ENCODE results near the gene GDF15.
"Not testable (repeated sequence)": the region's sequence is repeated elsewhere in the genome, so short reads cannot be mapped to it uniquely, and the experiment has no call there.

GDF15 gene

DNA sequence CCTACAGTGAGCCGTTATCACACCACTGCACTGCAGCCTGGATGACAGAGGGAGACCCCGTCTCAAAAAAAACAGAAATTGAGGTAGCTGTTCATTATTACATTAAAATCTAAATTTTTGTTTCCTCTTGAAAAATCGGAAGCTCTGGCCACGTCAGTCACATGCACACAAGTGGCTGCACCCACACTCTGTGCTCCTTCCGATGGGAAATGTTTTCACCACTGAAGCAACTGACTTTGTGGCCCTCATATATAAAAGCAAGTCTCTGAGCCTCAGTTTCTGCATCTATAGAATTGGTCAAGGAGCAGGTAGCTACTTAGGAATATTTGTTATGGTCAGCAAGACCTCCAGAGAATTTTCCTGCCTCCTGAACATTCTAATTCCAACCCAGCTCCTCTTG, 7.0 kb downstream of the GDF15 start:
- DNase-seq: no peak

DNA sequence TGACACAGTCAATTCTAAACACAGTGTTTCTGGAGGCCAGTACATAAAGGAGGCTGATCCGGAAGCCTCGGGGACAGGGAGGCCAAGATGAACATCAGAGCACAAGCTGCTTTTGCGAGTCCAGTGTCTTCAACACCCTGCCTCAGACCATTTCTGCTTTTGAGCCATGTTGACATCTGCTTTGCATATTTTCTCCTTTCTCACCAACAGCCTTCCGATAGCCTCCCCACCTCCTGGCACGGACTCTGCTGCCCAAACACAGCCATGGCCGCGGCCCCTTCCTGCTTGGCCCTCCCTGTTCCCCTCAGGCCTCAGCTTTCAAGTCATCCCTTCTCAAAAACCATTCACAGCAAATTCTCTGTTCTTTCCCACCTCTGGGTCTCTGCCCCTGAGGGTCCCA, 7.9 kb downstream of the GDF15 start:
- DNase-seq: no peak

DNA sequence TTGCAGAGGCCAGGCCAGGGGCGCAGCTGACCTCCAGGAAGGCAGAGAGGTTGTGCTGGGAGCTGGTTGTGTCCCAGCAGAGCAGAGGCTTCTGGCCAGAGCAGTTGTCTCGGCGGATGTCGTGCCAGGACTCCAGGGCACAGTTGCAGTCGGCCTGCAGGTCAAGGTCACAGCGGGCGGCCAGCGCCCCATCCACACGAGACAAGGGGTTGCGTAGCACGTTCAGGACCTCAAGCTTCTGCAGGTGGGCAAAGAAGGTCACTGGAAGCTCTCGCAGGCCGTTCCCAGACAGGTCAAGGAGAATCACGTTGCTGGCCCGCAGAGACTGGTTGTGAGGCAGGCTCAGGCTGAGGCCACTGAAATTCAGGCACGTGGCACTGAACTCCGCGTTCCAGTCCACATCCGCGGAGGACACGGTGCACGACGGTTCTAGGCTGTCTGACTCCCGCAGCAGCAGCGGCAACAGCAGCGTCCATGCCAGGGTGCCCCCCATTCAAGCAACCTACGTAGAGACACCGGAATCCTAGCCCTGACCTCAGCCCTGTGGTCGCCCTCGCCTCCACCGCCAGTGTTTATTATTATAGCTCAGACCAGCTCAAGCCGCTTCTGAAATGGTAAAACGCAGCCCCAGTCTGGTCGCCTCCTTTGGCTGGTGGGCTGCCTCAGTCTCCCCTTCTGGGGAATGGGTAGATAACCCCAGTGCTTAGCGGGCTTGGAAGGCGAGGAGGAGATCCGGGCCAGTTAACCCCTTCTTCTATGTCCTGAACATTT, 10.7 kb downstream of the GDF15 start:
- no peak for DNase-seq

GRCh38 chr19:18397242-18398202, 11.6 kb downstream of the GDF15 start, which contains the start of gene LRRC25:
Gene LRRC25, minus strand, starts transcription at chr19:18397622. Its CDS starts 659 bp downstream, at chr19:18396963.
- DNase-seq: no peak

DNA sequence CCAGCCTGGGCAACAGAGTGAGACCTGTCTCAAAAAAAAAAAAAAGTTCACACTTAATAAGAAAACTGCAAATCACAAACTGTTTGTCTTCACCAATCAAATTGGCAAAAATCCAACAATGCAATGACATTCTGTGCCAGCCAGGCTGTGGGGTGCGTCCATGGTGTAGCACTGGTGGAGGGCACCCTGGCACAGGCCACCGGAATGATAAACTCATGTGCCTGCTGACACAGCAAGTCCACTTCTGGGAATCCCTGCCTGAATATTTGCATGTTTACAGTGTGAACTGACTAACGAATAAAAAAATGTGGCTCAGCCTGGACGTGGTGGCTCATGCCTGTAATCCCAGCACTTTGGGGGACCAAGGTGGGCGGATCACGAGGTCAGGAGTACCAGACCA, 13.1 kb downstream of the GDF15 start:
- DNase-seq: no peak

GRCh38 chr19:18401580-18402112, 15.7 kb downstream of the GDF15 start:
- no peak for DNase-seq

DNA sequence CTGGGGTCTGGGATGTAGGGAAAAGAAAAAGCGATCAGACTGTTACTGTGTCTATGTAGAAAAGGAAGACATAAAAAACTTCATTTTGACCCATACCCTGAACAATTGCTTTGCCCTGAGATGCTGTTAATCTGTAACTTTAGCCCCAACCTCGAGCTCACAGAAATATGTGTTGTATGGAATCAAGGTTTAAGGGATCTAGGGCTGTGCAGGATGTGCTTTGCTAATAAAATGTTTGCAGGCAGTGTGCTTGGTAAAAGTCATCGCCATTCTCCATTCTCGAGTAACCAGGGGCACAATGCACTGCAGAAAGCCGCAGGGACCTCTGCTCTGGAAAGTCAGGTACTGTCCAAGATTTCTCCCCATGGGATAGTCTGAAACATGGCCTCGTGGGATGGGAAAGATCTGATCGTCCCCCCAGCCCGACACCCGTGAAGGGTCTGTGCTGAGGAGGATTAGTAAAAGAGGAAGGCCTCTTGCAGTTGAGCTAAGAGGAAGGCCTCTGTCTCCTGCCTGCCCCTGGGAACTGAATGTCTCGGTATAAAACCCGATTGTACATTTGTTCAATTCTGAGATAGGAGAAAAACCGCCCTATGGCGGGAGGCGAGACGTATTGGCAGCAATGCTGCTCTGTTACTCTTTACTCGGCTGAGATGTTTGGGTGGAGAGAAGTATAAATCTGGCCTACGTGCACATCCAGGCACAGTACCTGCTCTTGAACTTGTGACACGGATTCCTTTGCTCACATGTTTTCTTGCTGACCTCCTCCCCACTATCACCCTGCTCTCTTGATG, 16.7 kb downstream of the GDF15 start:
- DNase-seq: not testable (repeated sequence)

- not testable (repeated sequence) for DNase-seq
Measured at GRCh38 chr19:18405754-18406153, 19.8 kb downstream of the GDF15 start.

DNA sequence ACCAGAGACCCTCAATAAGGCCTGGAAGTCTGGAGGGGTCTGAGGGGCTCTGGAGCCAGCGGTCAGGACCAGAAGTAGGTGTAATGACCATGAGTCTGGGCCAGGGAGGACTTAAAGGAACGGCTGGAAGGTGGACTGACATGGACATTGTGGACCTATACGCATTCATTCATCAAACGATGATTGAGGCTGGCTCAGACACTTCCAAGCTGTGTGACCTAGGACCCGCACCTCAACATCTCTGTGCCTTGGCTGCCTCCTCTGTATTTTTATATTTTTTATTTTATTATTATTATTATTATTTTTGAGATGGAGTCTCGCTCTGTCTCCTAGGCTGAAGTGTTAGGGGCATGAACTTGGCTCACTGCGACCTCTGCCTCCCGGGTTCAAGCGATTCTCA, 20.8 kb downstream of the GDF15 start:
- DNase-seq: no peak

DNA sequence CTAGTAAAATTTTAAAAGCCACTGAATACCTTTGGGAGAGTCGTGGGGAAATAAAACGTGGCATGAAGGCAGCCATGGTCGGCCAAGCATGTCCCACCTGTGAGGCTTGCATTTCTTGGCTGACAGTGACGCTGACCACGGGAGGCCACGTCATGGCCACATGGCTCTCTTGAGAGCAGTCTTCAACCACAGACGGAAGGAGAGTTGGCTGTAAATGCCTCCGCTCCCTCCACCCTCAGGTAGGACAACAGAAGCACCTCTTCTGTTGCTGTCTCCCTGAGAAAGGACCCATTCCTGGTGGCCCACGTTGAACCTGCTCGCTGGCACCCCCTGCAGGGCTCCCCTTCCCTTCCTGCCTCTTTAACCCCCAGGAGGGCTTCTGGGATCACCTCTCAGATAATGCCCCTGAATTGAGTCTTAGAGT, 22.1 kb downstream of the GDF15 start:
- no peak for DNase-seq

DNA sequence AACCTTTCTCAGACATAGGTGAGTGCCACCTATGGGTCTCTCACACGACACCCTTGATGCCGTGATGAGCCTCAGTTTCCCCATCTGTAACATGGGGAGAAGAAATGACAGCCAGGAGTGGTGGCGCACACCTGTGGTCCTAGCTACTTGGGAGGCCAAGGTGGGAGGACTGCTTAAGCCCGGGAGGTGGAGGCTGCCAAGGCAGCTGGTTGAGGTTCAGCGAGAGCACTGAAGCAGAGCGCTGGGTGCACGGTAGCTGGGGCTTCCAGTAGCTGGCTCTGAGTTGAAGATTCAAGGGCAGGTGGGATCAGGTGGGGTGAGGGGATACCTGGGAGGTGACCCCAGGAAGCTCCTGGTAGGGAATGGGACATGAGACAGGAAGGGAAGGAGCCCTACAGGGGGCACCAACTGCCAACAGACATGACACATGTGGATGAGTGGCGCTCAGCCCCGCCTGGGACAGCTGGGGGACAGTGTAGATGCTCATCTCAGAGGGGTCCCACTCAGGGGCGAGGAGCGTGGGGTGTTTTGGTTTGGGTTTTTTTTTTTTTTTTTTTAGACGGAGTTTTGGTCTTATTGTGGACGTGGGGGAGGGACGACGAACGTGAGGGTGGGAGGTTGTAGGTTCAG, 26.8 kb downstream of the GDF15 start:
- no peak for DNase-seq

GRCh38 chr19:18414504-18415177, 28.7 kb downstream of the GDF15 start:
- no peak for DNase-seq

- no peak for DNase-seq
Measured at GRCh38 chr19:18415178-18415867, 29.4 kb downstream of the GDF15 start.

DNA sequence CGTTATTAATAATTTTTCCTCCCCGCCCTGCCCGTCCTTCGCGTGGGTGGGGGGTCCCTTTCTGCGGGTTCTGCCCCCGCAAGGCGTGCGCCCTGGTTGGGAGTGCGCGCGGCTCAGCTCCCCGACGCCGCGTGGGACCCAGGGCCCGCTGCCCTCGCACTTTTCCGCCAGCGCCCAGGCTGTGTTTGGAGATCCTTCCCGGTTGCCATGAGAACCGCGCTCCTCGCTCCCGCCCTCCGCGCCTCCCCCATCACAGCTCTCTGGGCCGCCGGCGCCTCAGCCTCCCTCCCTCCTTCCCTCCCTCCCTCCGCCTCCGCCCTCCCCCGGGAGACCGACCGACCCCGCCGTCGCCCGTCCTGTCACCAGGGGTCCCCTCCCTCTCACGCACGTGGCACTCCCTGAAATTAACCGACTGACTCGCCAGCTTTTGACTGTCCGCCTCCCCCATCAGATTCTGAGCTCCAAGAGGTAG, 30.9 kb downstream of the GDF15 start:
- peak; percentile 41 for DNase-seq

DNA sequence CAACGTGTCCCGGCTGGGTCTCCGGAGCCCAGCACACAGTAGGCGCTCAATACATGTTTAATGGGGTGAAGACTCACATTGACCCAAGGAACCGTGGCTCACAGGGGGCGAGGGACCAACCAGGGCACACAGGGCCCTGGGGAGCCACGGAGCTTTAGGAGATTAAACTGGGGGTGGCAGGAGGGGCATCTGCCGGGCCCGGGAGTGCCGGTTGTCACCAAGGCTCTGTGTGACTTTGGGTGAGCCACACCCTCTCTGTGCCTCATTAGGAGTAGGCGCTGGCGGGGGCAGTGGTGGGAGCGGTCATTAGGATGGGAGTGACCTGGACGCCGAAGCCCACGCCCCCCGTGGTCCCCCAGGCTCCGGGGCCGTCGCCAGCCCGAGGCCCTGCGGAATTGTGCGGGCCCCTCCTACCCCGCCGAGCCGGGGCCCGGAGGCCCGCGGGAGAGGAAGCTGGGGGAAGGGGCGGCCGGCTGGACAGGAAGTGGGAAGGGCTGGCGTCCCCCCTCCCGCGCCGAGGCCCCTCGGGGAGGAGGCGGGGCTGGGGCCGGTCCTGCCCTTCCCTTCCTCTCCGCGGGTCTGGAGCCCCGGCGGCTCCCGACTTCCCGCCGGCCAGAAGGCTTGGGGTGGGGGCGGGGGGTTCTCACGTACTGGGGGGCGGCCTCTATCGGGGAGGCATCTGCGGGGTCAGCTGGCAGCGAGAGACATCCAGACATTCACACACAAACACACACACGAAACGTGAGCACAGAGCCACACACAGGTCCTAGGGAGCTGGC, 31.5 kb downstream of the GDF15 start:
- DNase-seq: no peak

- DNase-seq: no peak
Measured at GRCh38 chr19:18418029-18418482, 32.1 kb downstream of the GDF15 start.

DNA sequence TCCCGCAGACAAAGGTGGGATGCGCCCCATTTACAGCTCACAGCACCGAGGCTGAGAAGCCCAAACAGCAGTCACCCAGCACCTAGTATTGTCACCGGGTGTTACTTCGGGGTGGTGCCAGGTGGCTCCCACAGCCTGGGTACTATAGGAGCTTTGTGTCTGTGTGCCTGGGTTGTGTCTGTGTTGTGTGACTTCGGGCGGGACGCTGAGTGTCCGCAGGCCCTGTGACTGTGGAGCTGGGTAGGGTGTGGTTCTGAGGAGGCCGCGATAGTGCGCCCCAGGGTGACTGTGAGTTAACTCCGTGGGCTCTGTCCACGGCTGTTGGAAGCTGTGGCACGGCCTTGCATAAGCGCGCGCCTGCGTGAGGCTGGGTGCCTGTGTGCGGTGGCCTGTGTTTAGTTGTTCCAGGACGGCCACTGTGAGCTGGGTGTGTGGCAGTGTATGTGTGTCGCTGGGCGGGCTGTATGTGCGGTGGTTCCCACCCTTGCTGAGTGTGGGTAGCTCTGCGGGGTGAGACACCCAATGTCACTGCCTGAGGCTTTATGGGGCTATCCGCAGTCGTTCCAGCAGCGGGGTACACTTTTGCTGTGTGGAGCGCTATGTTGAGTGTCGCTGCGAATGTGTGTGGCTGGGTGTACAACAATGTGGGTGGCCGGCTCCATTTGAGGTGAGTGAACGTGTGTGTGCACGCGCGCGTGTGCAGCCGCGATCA, 32.7 kb downstream of the GDF15 start:
- no peak for DNase-seq

- DNase-seq: peak; percentile 67
Measured at GRCh38 chr19:18419195-18419698, 33.3 kb downstream of the GDF15 start, which contains the start of gene SSBP4. Gene SSBP4, plus strand, starts transcription at chr19:18419398. Its CDS starts 251 bp downstream, at chr19:18419649.
